Activated CD4-positive, CD25-positive, alpha-beta regulatory T cell treated with anti-CD3 and anti-CD28 coated beads, Interleukin-2, amount 50 U/mL, for 72 hours (primary cell): Measurements from ENCODE around the gene DOCK2.

Source experiments
- DNase-seq: peaks from one replicate; pipeline ENCODE4 v3.0.0; 2021

DOCK2 gene

GRCh38 chr5:169954786-169955185 lies 317.7 kb downstream of the DOCK2 start:
- DNase-seq = no peak

- no peak for DNase-seq
These were observed 319.1 kb downstream of the DOCK2 start for GRCh38 chr5:169956126-169956525.

GRCh38 chr5:169956756-169957155 lies 319.7 kb downstream of the DOCK2 start:
- no peak for DNase-seq

GRCh38 chr5:169958278-169958677 lies 321.2 kb downstream of the DOCK2 start:
- no peak for DNase-seq

GRCh38 chr5:169960659-169961058 lies 323.6 kb downstream of the DOCK2 start:
- DNase-seq = no peak

- DNase-seq = no peak
These were observed 327.2 kb downstream of the DOCK2 start for GRCh38 chr5:169964246-169964645.

- no peak for DNase-seq
These were observed 333.3 kb downstream of the DOCK2 start for GRCh38 chr5:169970339-169970738.

GRCh38 chr5:169970911-169971765 lies 334.1 kb downstream of the DOCK2 start:
- DNase-seq = no peak

- no peak for DNase-seq
These were observed 334.7 kb downstream of the DOCK2 start for GRCh38 chr5:169971780-169972179.

GRCh38 chr5:169973056-169973455 lies 336.0 kb downstream of the DOCK2 start:
- no peak for DNase-seq

GRCh38 chr5:169974121-169974770 lies 337.2 kb downstream of the DOCK2 start:
- DNase-seq = no peak

- DNase-seq = no peak
These were observed 341.6 kb downstream of the DOCK2 start for GRCh38 chr5:169978714-169979113.

GRCh38 chr5:169979871-169980270 lies 342.8 kb downstream of the DOCK2 start:
- no peak for DNase-seq

GRCh38 chr5:169980418-169981053 lies 343.5 kb downstream of the DOCK2 start, which contains the start of gene INSYN2B:
Gene INSYN2B (minus strand): TSS chr5:169980495. CDS start chr5:169883898, 96,597 bp downstream.
- DNase-seq = no peak

- DNase-seq = no peak
These were observed 351.1 kb downstream of the DOCK2 start for GRCh38 chr5:169988206-169988605.

GRCh38 chr5:169988947-169989346 lies 351.9 kb downstream of the DOCK2 start:
- DNase-seq = no peak

- no peak for DNase-seq
These were observed 352.3 kb downstream of the DOCK2 start for GRCh38 chr5:169989365-169989764.

- DNase-seq = no peak
These were observed 354.2 kb downstream of the DOCK2 start for GRCh38 chr5:169991115-169991869.

- no peak for DNase-seq
These were observed 355.9 kb downstream of the DOCK2 start for GRCh38 chr5:169992789-169993484.

- DNase-seq = no peak
These were observed 356.4 kb downstream of the DOCK2 start for GRCh38 chr5:169993485-169993790.

GRCh38 chr5:169997798-169998197 lies 360.7 kb downstream of the DOCK2 start:
- DNase-seq = no peak

- no peak for DNase-seq
These were observed 362.5 kb downstream of the DOCK2 start for GRCh38 chr5:169999621-170000020.

GRCh38 chr5:170000155-170000554 lies 363.1 kb downstream of the DOCK2 start:
- no peak for DNase-seq
